SK-N-SH (cell line): ENCODE results near the gene ASB15. TPM values are rescaled to one million over a fixed set of nuclear protein-coding genes. Genes with fewer than 3 reads are reported as not detected.
"Not testable (repeated sequence)": the region's sequence is repeated elsewhere in the genome, so short reads cannot be mapped to it uniquely, and the experiment has no call there.

Source experiments
- CTCF ChIA-PET: fragments of 300-600, 350-600 bp; formaldehyde crosslinking; extraction: SDS; loops from one replicate; lab custom pipeline; 2021; lab: Yijun Ruan, JAX
- POLR2A ChIA-PET: fragments of 350-600 bp; sonication (Branson Sonifier 250); formaldehyde crosslinking; extraction: SDS; loops from one replicate; lab custom pipeline; 2020; ENCODE audit warnings: antibody characterized with exemption, inconsistent platforms; lab: Yijun Ruan, JAX
- DNase-seq: peaks from one replicate; pipeline ENCODE4 v3.0.0; 2012
- H2AFZ ChIP-seq: fragments of 200-600 bp; sonication (generic); 2 replicates; pipeline ENCODE4 v1.8.1; 2016; ENCODE audit warnings: antibody characterized with exemption, mild to moderate bottlenecking, low read depth
- H3F3A ChIP-seq: fragments of 200-600 bp; sonication (generic); replicated peaks from 2 replicates; pipeline ENCODE3; 2016; ENCODE audit warnings: antibody characterized with exemption, mild to moderate bottlenecking; ENCODE audit not compliant: insufficient read depth
- H3K27ac ChIP-seq, 2 experiments: fragments of 200-500 bp in 1 of 2; fragments of 200-600 bp in 1 of 2; sonication (Bioruptor generic) in 1 of 2; sonication (generic), shearing (Covaris generic) in 1 of 2; 2 replicates each; pipeline versions ENCODE4 v1.5.1 to v1.6.1; 2014 to 2016; ENCODE audit warnings: low read depth in 2 of 2, inconsistent platforms in 1 of 2, low read length in 1 of 2, mild to moderate bottlenecking in 1 of 2, mixed read lengths in 1 of 2
- H3K27me3 ChIP-seq: fragments of 200-600 bp; sonication (generic), shearing (Covaris generic); 2 replicates; pipeline ENCODE4 v1.6.1; 2016; ENCODE audit warnings: mixed run types; ENCODE audit not compliant: insufficient read depth
- H3K36me3 ChIP-seq, 2 experiments: fragments of 200-500 bp in 1 of 2; fragments of 200-600 bp in 1 of 2; sonication (Bioruptor generic) in 1 of 2; sonication (generic) in 1 of 2; replicated peaks in 1 of 2; 2 replicates each; pipeline versions ENCODE3 to v1.5.1; 2014 to 2016; ENCODE audit warnings: low read length in 1 of 2, mild to moderate bottlenecking in 1 of 2; ENCODE audit not compliant: insufficient read depth in 2 of 2, control insufficient read depth in 1 of 2
- H3K4me1 ChIP-seq, 2 experiments: fragments of 200-500 bp in 1 of 2; fragments of 200-600 bp in 1 of 2; sonication (Bioruptor generic) in 1 of 2; sonication (generic), shearing (Covaris generic) in 1 of 2; 2 replicates each; pipeline versions ENCODE4 v1.5.1 to v1.6.1; 2014 to 2016; ENCODE audit warnings: low read depth in 1 of 2, low read length in 1 of 2, mixed run types in 1 of 2; ENCODE audit not compliant: insufficient read depth in 2 of 2, control insufficient read depth in 1 of 2
- H3K4me2 ChIP-seq: fragments of 200-600 bp; sonication (generic), shearing (Covaris generic); 2 replicates; pipeline ENCODE4 v1.6.1; 2017; ENCODE audit warnings: mixed run types
- H3K4me3 ChIP-seq, 2 experiments: fragments of 200-500 bp in 1 of 2; fragments of 200-600 bp in 1 of 2; sonication (Bioruptor generic) in 1 of 2; sonication (generic), shearing (Covaris generic) in 1 of 2; 2 replicates each; pipeline versions ENCODE4 v1.5.1 to v1.8.1; 2014 to 2016; ENCODE audit warnings: low read depth in 2 of 2, inconsistent platforms in 1 of 2, low read length in 1 of 2, mild to moderate bottlenecking in 1 of 2, mixed read lengths in 1 of 2, moderate library complexity in 1 of 2
- H3K79me2 ChIP-seq: fragments of 200-600 bp; sonication (generic); 2 replicates; pipeline ENCODE4 v1.8.1; 2017; ENCODE audit warnings: mild to moderate bottlenecking; ENCODE audit not compliant: insufficient read depth
- H3K9ac ChIP-seq: fragments of 200-600 bp; sonication (generic); 2 replicates; pipeline ENCODE4 v1.6.1; 2017; ENCODE audit warnings: mixed run types
- H3K9me2 ChIP-seq: fragments of 200-600 bp; sonication (generic); 2 replicates; pipeline ENCODE4 v1.6.1; 2017; ENCODE audit warnings: mixed run types
- H3K9me3 ChIP-seq: fragments of 200-600 bp; sonication (generic); 2 replicates; pipeline ENCODE4 v1.6.1; 2017; ENCODE audit warnings: mixed run types, mild to moderate bottlenecking, moderate library complexity
- H4K20me1 ChIP-seq: fragments of 200-600 bp; sonication (generic); 2 replicates; pipeline ENCODE4 v1.6.1; 2017; ENCODE audit warnings: mild to moderate bottlenecking, mixed run types; ENCODE audit not compliant: insufficient read depth
- ELF1 ChIP-seq: IDR thresholded peaks from 2 replicates; pipeline ENCODE4 v1.4.0; 2012
- EP300 ChIP-seq, 2 experiments: IDR thresholded peaks; 2 replicates each; pipeline versions ENCODE4 v1.4.0 to v1.6.1; 2012; ENCODE audit warnings: borderline replicate concordance in 1 of 2, low read depth in 1 of 2, low read length in 1 of 2
- FOSL2 ChIP-seq: IDR thresholded peaks from 2 replicates; pipeline ENCODE4 v1.4.0; 2012; ENCODE audit warnings: low read depth, mild to moderate bottlenecking, moderate library complexity, borderline replicate concordance
- FOXM1 ChIP-seq: IDR thresholded peaks from 2 replicates; pipeline ENCODE4 v1.4.0; 2012; ENCODE audit warnings: low read depth, mild to moderate bottlenecking
- GABPA ChIP-seq: IDR thresholded peaks from 2 replicates; pipeline ENCODE4 v1.4.0; 2012; ENCODE audit warnings: low read depth, mild to moderate bottlenecking
- GATA2 ChIP-seq: sonication (generic); formaldehyde crosslinking; IDR thresholded peaks from 2 replicates; pipeline ENCODE4 v1.5.0; 2020; ENCODE audit warnings: mild to moderate bottlenecking, missing genetic modification reagents
- MEF2A ChIP-seq: IDR thresholded peaks from 2 replicates; pipeline ENCODE4 v1.4.0; 2012; ENCODE audit warnings: low read depth, borderline replicate concordance
- MXI1 ChIP-seq: IDR thresholded peaks from 2 replicates; pipeline ENCODE4 v1.6.1; 2012; ENCODE audit warnings: mild to moderate bottlenecking, low read depth, low read length, improper control_type of control experiment
- NRF1 ChIP-seq: IDR thresholded peaks from 2 replicates; pipeline ENCODE4 v1.6.1; 2012; ENCODE audit warnings: low read depth, mild to moderate bottlenecking, low read length
- POLR2AphosphoS5 ChIP-seq: IDR thresholded peaks from 2 replicates; pipeline ENCODE4 v1.6.1; 2012; ENCODE audit warnings: low read depth, low read length
- RCOR1 ChIP-seq: fragments of 150-350 bp; IDR thresholded peaks from 2 replicates; pipeline ENCODE4 v1.6.1; 2017; ENCODE audit warnings: antibody characterized with exemption, low read length
- TAF1 ChIP-seq: IDR thresholded peaks from 2 replicates; pipeline ENCODE4 v1.6.1; 2012; ENCODE audit warnings: low read depth, mild to moderate bottlenecking, low read length, moderate library complexity, borderline replicate concordance
- TCF12 ChIP-seq: IDR thresholded peaks from 2 replicates; pipeline ENCODE4 v1.4.0; 2012
- TEAD4 ChIP-seq: IDR thresholded peaks from 2 replicates; pipeline ENCODE4 v1.4.0; 2012; ENCODE audit warnings: mild to moderate bottlenecking, borderline replicate concordance; ENCODE audit not compliant: insufficient read depth
- USF1 ChIP-seq: IDR thresholded peaks from 2 replicates; pipeline ENCODE4 v1.4.0; 2012; ENCODE audit warnings: low read depth, borderline replicate concordance
- ZBTB33 ChIP-seq: IDR thresholded peaks from 2 replicates; pipeline ENCODE4 v1.4.0; 2012; ENCODE audit warnings: low read depth, borderline replicate concordance
- WGBS: methylation state at CpG from one replicate; pipeline ENCODE4 v1.1.6; 2017; ENCODE audit warnings: low lambda C conversion rate; 5-methylcytosine and 5-hydroxymethylcytosine counted together
- polyA plus RNA-seq, 3 experiments: library from polyadenylated mRNA; depleted of rRNA; stranded (reverse); fragments of >200 nt; gene quantifications; 2 replicates each; pipeline ENCODE4 v1.2.3, GENCODE V29; 2012
- TF ChIP-seq, protein P1 (sequence below): fragments of 150-350 bp; IDR thresholded peaks from 2 replicates; pipeline ENCODE4 v1.6.1; 2017; ENCODE audit warnings: antibody characterized with exemption, low read length, low read depth, borderline replicate concordance
- TF ChIP-seq, protein P2 (sequence below): fragments of 200-600 bp; sonication (generic); IDR thresholded peaks from 2 replicates; pipeline ENCODE4 v1.6.1; 2017; ENCODE audit warnings: antibody characterized with exemption, mild to moderate bottlenecking, moderate library complexity
- TF ChIP-seq, protein P3 (sequence below): IDR thresholded peaks from 2 replicates; pipeline ENCODE4; 2012

The ASB15 gene
- not detected in 2 replicates for polyA plus RNA-seq (2012; rRNA removed)
- not detected in 2 replicates for polyA plus RNA-seq (2012; cell fraction: cytosol; rRNA removed)
- not detected in 2 replicates for polyA plus RNA-seq (2012; cell fraction: nucleus; rRNA removed)

DNA sequence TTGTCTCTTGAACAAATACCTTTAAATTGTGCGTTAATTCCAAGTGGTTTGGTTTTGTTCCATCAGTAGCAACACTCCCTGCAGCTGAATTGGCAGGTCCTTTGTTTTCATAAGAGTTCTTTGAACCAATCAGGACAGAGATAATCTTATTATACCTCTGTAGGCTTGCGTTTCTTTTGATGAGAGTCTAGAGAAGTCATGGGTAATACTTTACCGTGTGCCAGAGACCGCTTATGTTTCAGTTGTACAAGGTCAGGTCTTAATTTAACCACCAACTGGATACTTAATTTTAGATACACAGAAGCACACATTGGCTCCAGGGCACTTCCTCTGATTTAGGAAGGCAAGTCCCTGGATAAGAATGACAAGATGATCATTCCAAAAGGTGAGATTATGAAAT lies at the start of gene ASB15:
Gene ASB15, plus strand, starts transcription at position 292 of the 400 bp plus-strand sequence. CDS start 12,682 bp downstream, outside the sequence.
- 53% methylated on average over 4 of the region's 4 CpGs for WGBS

DNA sequence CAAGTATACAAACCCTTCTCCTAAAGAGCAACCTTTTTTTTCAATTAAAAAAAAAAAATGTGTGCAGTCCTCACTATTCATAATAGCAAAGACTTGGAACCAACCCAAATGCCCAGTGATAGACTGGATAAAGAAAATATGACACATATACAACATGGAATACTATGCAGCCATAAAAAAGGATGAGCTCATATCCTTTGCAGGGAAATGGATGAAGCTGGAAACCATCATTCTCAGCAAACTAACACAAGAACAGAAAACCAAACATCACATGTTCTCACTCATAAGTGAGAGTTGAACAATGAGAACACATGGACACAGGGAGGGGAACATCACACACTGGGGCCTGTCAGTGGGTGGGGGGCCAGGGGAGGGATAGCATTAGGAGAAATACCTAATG lies 49.5 kb upstream of the ASB15 start:
- H3K4me3 ChIP-seq, H3K27ac ChIP-seq, H2AFZ ChIP-seq, DNase-seq, H3K9me3 ChIP-seq, H4K20me1 ChIP-seq, H3F3A ChIP-seq, H3K9me2 ChIP-seq, POLR2A ChIA-PET, H3K4me2 ChIP-seq, H3K27me3 ChIP-seq, H3K9ac ChIP-seq: not testable (repeated sequence)
- CTCF ChIA-PET: interaction anchor here (0.6 kb wide), 1 partner anchor 59 kb away, joined by 3 read pairs; no protein-coding TSS in a partner anchor
- Histone ChIP-seq H3K79me2 (peaks cover 54% of the 10 kb centered on the region), H3K4me1 (peaks cover 6 to 12% of the 10 kb centered on the region in 2 experiments), H3K36me3 (peaks cover 49 to 50% of the 10 kb centered on the region in 2 experiments)

More for the DNA sequence above, at the start of gene ASB15:
- POLR2A ChIA-PET: no interaction called here
- Histone ChIP-seq H3K4me3 (no peak within 1 kb of the TSS), H3K9ac (no peak within 1 kb of the TSS), H3F3A (no peaks in the 10 kb centered on the region), H3K36me3 (no peaks in the 10 kb centered on the region), H3K9me2 (no peaks in the 10 kb centered on the region), H2AFZ (no peak within 1 kb of the TSS), H3K79me2 (no peaks in the 10 kb centered on the region), H3K9me3 (no peaks in the 10 kb centered on the region), H3K27me3 (no peaks in the 10 kb centered on the region), H3K4me1 (peaks cover 0 to 2% of the 10 kb centered on the region in 2 experiments; a peak in 1 of 4 replicates), H3K4me2 (no peak within 1 kb of the TSS), H4K20me1 (no peaks in the 10 kb centered on the region), H3K27ac (no peak within 1 kb of the TSS)
- no peak for DNase-seq
- no peak for TF ChIP-seq RCOR1
- no peak for TF ChIP-seq GATA2 (CRISPR knock-in tag)
- TF ChIP-seq, protein P1, sequence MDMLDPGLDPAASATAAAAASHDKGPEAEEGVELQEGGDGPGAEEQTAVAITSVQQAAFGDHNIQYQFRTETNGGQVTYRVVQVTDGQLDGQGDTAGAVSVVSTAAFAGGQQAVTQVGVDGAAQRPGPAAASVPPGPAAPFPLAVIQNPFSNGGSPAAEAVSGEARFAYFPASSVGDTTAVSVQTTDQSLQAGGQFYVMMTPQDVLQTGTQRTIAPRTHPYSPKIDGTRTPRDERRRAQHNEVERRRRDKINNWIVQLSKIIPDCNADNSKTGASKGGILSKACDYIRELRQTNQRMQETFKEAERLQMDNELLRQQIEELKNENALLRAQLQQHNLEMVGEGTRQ: no peak
- no peak for TF ChIP-seq MXI1
- TF ChIP-seq ZBTB33: no peak
- TF ChIP-seq FOXM1: no peak
- no peak for TF ChIP-seq EP300 (IDR thresholded peaks at IDR 0.05; ENCODE audit: borderline replicate concordance in 1 of 2, low read depth in 1 of 2, low read length in 1 of 2)
- no peak for TF ChIP-seq MEF2A
- TF ChIP-seq TAF1: no peak
- TF ChIP-seq TCF12: no peak
- no peak for TF ChIP-seq TEAD4
- no peak for TF ChIP-seq GABPA
- TF ChIP-seq POLR2AphosphoS5: no peak
- TF ChIP-seq, protein P2, sequence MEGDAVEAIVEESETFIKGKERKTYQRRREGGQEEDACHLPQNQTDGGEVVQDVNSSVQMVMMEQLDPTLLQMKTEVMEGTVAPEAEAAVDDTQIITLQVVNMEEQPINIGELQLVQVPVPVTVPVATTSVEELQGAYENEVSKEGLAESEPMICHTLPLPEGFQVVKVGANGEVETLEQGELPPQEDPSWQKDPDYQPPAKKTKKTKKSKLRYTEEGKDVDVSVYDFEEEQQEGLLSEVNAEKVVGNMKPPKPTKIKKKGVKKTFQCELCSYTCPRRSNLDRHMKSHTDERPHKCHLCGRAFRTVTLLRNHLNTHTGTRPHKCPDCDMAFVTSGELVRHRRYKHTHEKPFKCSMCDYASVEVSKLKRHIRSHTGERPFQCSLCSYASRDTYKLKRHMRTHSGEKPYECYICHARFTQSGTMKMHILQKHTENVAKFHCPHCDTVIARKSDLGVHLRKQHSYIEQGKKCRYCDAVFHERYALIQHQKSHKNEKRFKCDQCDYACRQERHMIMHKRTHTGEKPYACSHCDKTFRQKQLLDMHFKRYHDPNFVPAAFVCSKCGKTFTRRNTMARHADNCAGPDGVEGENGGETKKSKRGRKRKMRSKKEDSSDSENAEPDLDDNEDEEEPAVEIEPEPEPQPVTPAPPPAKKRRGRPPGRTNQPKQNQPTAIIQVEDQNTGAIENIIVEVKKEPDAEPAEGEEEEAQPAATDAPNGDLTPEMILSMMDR: no peak
- no peak for TF ChIP-seq NRF1
- TF ChIP-seq, protein P3, sequence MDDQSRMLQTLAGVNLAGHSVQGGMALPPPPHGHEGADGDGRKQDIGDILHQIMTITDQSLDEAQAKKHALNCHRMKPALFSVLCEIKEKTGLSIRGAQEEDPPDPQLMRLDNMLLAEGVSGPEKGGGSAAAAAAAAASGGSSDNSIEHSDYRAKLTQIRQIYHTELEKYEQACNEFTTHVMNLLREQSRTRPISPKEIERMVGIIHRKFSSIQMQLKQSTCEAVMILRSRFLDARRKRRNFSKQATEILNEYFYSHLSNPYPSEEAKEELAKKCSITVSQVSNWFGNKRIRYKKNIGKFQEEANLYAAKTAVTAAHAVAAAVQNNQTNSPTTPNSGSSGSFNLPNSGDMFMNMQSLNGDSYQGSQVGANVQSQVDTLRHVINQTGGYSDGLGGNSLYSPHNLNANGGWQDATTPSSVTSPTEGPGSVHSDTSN: no peak
- no peak for TF ChIP-seq FOSL2
- no peak for TF ChIP-seq USF1
- TF ChIP-seq ELF1: no peak
- CTCF ChIA-PET: interaction anchor here (0.9 to 1.5 kb wide), 2 partner anchors 13 to 34 kb away, joined by 3 read pairs; no protein-coding TSS in a partner anchor
